IMR-90 (cell line): ENCODE data around the gene PRR23E. TPM values are rescaled to one million over a fixed set of nuclear protein-coding genes. Genes with fewer than 3 reads are reported as not detected.

Source experiments
- ATAC-seq: fragments of 200-7000 bp; cut with Tn5 transposase; 2 replicates; pipeline ENCODE4 v1.9.1; 2020; ENCODE audit warnings: low read depth, mild to moderate bottlenecking, moderate library complexity
- BruUV-seq: library from RNA; stranded (reverse); fragments of 400-500 nt; replicated peaks from 2 replicates; lab custom pipeline; 2021; lab: Mats Ljungman, UMichigan
- CTCF ChIA-PET: fragments of 300-600 bp; formaldehyde crosslinking; extraction: SDS; loops from one replicate; lab custom pipeline; 2021; ENCODE audit warnings: antibody characterized with exemption; lab: Yijun Ruan, JAX
- POLR2A ChIA-PET: fragments of 300-600 bp; sonication (Branson Sonifier 250); formaldehyde crosslinking; loops from one replicate; lab custom pipeline; 2022; ENCODE audit warnings: antibody characterized with exemption; ENCODE audit not compliant: unreplicated experiment; lab: Charles Lee
- DNase-seq: peaks from one replicate; pipeline ENCODE4 v3.0.0; 2013
- H2AFZ ChIP-seq: replicated peaks from 2 replicates; pipeline ENCODE3; 2013; ENCODE audit warnings: low read length, mild to moderate bottlenecking; ENCODE audit not compliant: poor library complexity
- H2AK5ac ChIP-seq: 2 replicates; pipeline ENCODE4 v1.6.1; 2013; ENCODE audit warnings: low read depth, low read length, inconsistent platforms
- H2AK9ac ChIP-seq: replicated peaks from 2 replicates; pipeline ENCODE3; 2013; ENCODE audit warnings: mild to moderate bottlenecking, low read depth, low read length, moderate library complexity; ENCODE audit not compliant: poor library complexity
- H2BK120ac ChIP-seq: 2 replicates; pipeline ENCODE4 v1.6.1; 2013; ENCODE audit warnings: low read depth, low read length, inconsistent platforms
- H2BK15ac ChIP-seq: 3 replicates; pipeline ENCODE4 v1.6.1; 2013; ENCODE audit warnings: low read depth, low read length, inconsistent platforms
- H2BK20ac ChIP-seq: 2 replicates; pipeline ENCODE4 v1.6.1; 2013; ENCODE audit warnings: low read depth, mild to moderate bottlenecking, inconsistent platforms, low read length, moderate library complexity
- H2BK5ac ChIP-seq: 2 replicates; pipeline ENCODE4 v1.6.1; 2013; ENCODE audit warnings: mild to moderate bottlenecking, low read depth, low read length, inconsistent platforms; ENCODE audit not compliant: poor library complexity, severe bottlenecking
- H3K14ac ChIP-seq: replicated peaks from 2 replicates; pipeline ENCODE4 v1.6.1; 2013; ENCODE audit warnings: low read depth, low read length, inconsistent platforms
- H3K18ac ChIP-seq: 2 replicates; pipeline ENCODE4 v1.6.1; 2013; ENCODE audit warnings: low read depth, low read length, control low read depth
- H3K23ac ChIP-seq: 2 replicates; pipeline ENCODE4 v1.6.1; 2013; ENCODE audit warnings: low read depth, low read length, inconsistent platforms
- H3K27ac ChIP-seq: 2 replicates; pipeline ENCODE4 v1.5.1; 2013; ENCODE audit warnings: mild to moderate bottlenecking, control low read depth, low read length; ENCODE audit not compliant: insufficient read depth
- H3K27me3 ChIP-seq: 2 replicates; pipeline ENCODE4 v1.6.1; 2013; ENCODE audit warnings: low read length; ENCODE audit not compliant: control insufficient read depth, insufficient read depth
- H3K36me3 ChIP-seq: 2 replicates; pipeline ENCODE4 v1.6.1; 2013; ENCODE audit warnings: low read length, mixed read lengths; ENCODE audit not compliant: control insufficient read depth, insufficient read depth
- H3K4ac ChIP-seq: 2 replicates; pipeline ENCODE4 v1.6.1; 2013; ENCODE audit warnings: low read depth, low read length, inconsistent platforms
- H3K4me1 ChIP-seq: 2 replicates; pipeline ENCODE4 v1.6.1; 2013; ENCODE audit warnings: low read length, mixed read lengths; ENCODE audit not compliant: control insufficient read depth, insufficient read depth
- H3K4me2 ChIP-seq: 2 replicates; pipeline ENCODE4 v1.6.1; 2013; ENCODE audit warnings: low read depth, mild to moderate bottlenecking, control low read depth, low read length, moderate library complexity
- H3K4me3 ChIP-seq: 2 replicates; pipeline ENCODE4 v1.5.1; 2013; ENCODE audit warnings: low read depth, mild to moderate bottlenecking, control low read depth, low read length, moderate library complexity; ENCODE audit not compliant: insufficient read depth
- H3K56ac ChIP-seq: 2 replicates; pipeline ENCODE4 v1.6.1; 2013; ENCODE audit warnings: low read length, inconsistent platforms; ENCODE audit not compliant: insufficient read depth; ENCODE audit errors: extremely low read depth
- H3K79me1 ChIP-seq, 2 experiments: 2 replicates each; pipeline ENCODE4 v1.6.1; 2013; ENCODE audit warnings: low read length in 2 of 2, inconsistent platforms in 1 of 2, low read depth in 1 of 2
- H3K9ac ChIP-seq: 2 replicates; pipeline ENCODE4 v1.6.1; 2013; ENCODE audit warnings: low read depth, low read length, control low read depth
- H3K9me1 ChIP-seq: 2 replicates; pipeline ENCODE4 v1.6.1; 2013; ENCODE audit warnings: low read length, inconsistent platforms; ENCODE audit not compliant: insufficient read depth
- H3K9me3 ChIP-seq: 2 replicates; pipeline ENCODE4 v1.6.1; 2013; ENCODE audit warnings: low read length; ENCODE audit not compliant: control insufficient read depth, insufficient read depth
- H4K20me1 ChIP-seq: 2 replicates; pipeline ENCODE4 v1.6.1; 2013; ENCODE audit warnings: low read length, inconsistent platforms; ENCODE audit not compliant: insufficient read depth
- H4K5ac ChIP-seq: 2 replicates; pipeline ENCODE4 v1.6.1; 2013; ENCODE audit warnings: mild to moderate bottlenecking, low read depth, low read length, control low read depth
- H4K8ac ChIP-seq, 2 experiments: 2 replicates each; pipeline ENCODE4 v1.6.1; 2013; ENCODE audit warnings: low read depth in 2 of 2, low read length in 2 of 2, control low read depth in 1 of 2, inconsistent platforms in 1 of 2
- H4K91ac ChIP-seq: 2 replicates; pipeline ENCODE4 v1.6.1; 2013; ENCODE audit warnings: low read depth, low read length, inconsistent platforms; ENCODE audit not compliant: insufficient read depth
- BHLHE40 ChIP-seq: fragments of 150-350 bp; IDR thresholded peaks from 2 replicates; pipeline ENCODE4 v1.6.1; 2016; ENCODE audit warnings: mild to moderate bottlenecking, low read depth, low read length
- CEBPB ChIP-seq: IDR thresholded peaks from 2 replicates; pipeline ENCODE4 v1.6.1; 2012; ENCODE audit warnings: low read depth, low read length, improper control_type of control experiment
- CHD1 ChIP-seq: IDR thresholded peaks from 2 replicates; pipeline ENCODE4 v1.6.1; 2012; ENCODE audit warnings: low read depth, low read length, improper control_type of control experiment
- FOS ChIP-seq: fragments of 150-350 bp; IDR thresholded peaks from 2 replicates; pipeline ENCODE4 v1.6.1; 2016; ENCODE audit warnings: low read depth, low read length
- MAFK ChIP-seq: IDR thresholded peaks from 2 replicates; pipeline ENCODE4 v1.6.1; 2012; ENCODE audit warnings: low read depth, low read length, improper control_type of control experiment
- MAZ ChIP-seq: IDR thresholded peaks from 2 replicates; pipeline ENCODE4 v1.6.1; 2012; ENCODE audit warnings: low read depth, mild to moderate bottlenecking, low read length, improper control_type of control experiment, moderate library complexity, borderline replicate concordance
- MXI1 ChIP-seq: IDR thresholded peaks from 2 replicates; pipeline ENCODE4 v1.6.1; 2012; ENCODE audit warnings: low read depth, mild to moderate bottlenecking, low read length, moderate library complexity, borderline replicate concordance
- NFE2L2 ChIP-seq: fragments of 150-350 bp; IDR thresholded peaks from 2 replicates; pipeline ENCODE4 v1.6.1; 2016; ENCODE audit warnings: low read depth, mild to moderate bottlenecking, low read length
- POLR2A ChIP-seq: IDR thresholded peaks from 2 replicates; pipeline ENCODE4 v1.6.1; 2012; ENCODE audit warnings: mild to moderate bottlenecking, low read depth, low read length
- RAD21 ChIP-seq: IDR thresholded peaks from 2 replicates; pipeline ENCODE4 v1.6.1; 2012; ENCODE audit warnings: low read length, improper control_type of control experiment
- RCOR1 ChIP-seq: IDR thresholded peaks from 2 replicates; pipeline ENCODE4 v1.6.1; 2012; ENCODE audit warnings: mild to moderate bottlenecking, low read length, improper control_type of control experiment; ENCODE audit not compliant: insufficient replicate concordance
- RFX5 ChIP-seq: IDR thresholded peaks from 2 replicates; pipeline ENCODE4 v1.8.0; 2012; ENCODE audit warnings: low read depth, mild to moderate bottlenecking, low read length, moderate library complexity
- SMC3 ChIP-seq: fragments of 150-350 bp; IDR thresholded peaks from 2 replicates; pipeline ENCODE4 v1.6.1; 2016; ENCODE audit warnings: low read depth, mild to moderate bottlenecking, antibody characterized with exemption, low read length, moderate library complexity
- WGBS, 2 experiments: methylation state at CpG; one replicate each; pipeline versions ENCODE4 v1.1.5 to v1.1.7; 2013; ENCODE audit warnings: missing lambda C conversion rate in 2 of 2; ENCODE audit not compliant: insufficient read length in 1 of 2; ENCODE audit errors: extremely low coverage in 2 of 2; 5-methylcytosine and 5-hydroxymethylcytosine counted together
- dilution Hi-C: fragments of 300-500 bp; cut with HindIII; formaldehyde crosslinking; loops from one replicate; pipeline ENCODE4 v1.14.3; 2018; ENCODE audit warnings: low sequenced_read_pairs; ENCODE audit not compliant: unreplicated experiment
- in situ Hi-C: fragments of 300-500 bp; cut with MboI; formaldehyde crosslinking; loops from 3 replicates; pipeline ENCODE4 v1.14.3; 2019; ENCODE audit warnings: low sequenced_read_pairs, inconsistent platforms, mixed read lengths
- intact Hi-C: fragments of 100-400 bp; cut with micrococcal nuclease; formaldehyde crosslinking; loops from 2 replicates; pipeline ENCODE4 v1.10.0; 2022
- polyA plus RNA-seq, 3 experiments: library from polyadenylated mRNA; depleted of rRNA; stranded (reverse); fragments of >200 nt; gene quantifications; 2 replicates each; pipeline ENCODE4 v1.2.3, GENCODE V29; 2012; ENCODE audit warnings: low replicate concordance in 1 of 3
- total RNA-seq: library from RNA; depleted of rRNA; stranded (reverse); fragments of >200 nt; gene quantifications from 2 replicates; pipeline ENCODE4 v1.2.3, GENCODE V29; 2012
- TF ChIP-seq, protein P1 (sequence below): fragments of 150-350 bp; IDR thresholded peaks from 2 replicates; pipeline ENCODE4 v1.6.1; 2017; ENCODE audit warnings: mild to moderate bottlenecking, antibody characterized with exemption, low read length, low read depth
- TF ChIP-seq, protein P2 (sequence below): conservative IDR thresholded peaks from 2 replicates; pipeline ENCODE4 v1.5.1; 2012; ENCODE audit warnings: mild to moderate bottlenecking, low read depth, low read length, improper control_type of control experiment
- TF ChIP-seq, protein P3 (sequence below): fragments of 150-350 bp; IDR thresholded peaks from 2 replicates; pipeline ENCODE4 v1.6.1; 2016; ENCODE audit warnings: low read depth, mild to moderate bottlenecking, low read length, moderate library complexity, borderline replicate concordance

Gene PRR23E
- total and polyA plus RNA-seq, 2 of the 4 experiments (the other 2 are of a cell fraction): not detected

DNA sequence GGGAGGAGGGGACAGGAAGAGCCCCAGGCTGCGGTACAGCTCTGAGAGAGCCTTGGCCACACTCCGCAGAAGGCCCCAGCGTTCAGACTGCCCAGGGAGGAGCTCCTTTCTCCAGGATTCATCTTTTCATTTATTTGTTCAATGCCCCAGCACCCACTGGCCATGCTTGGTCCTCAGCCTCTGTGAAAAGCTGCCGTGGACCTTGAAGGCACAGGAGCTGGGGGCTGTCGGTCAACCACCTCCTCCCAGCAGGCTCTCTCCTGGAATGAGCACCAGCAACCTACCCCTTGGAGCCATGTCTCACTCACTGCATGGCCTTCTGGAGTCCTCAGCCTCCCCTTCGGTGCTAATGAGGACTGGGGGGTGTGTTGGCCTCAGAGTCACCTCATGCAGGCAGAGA is 21.6 kb upstream of the PRR23E start:
- H3K9me3 ChIP-seq: no peaks in the 10 kb centered on the region
- H3K14ac ChIP-seq: no peak overlapping the region
- H2AFZ ChIP-seq: no peak overlapping the region
- no peak overlapping the region for H2BK15ac ChIP-seq
- dilution Hi-C loops (no loop called here), intact Hi-C loops (no loop called here), in situ Hi-C loops (no loop called here)
- H3K4me1 ChIP-seq: peaks cover 3% of the 10 kb centered on the region; the same call in 1 of the 2 replicates
- H2BK20ac ChIP-seq: no peak overlapping the region
- H2AK5ac ChIP-seq: no peak overlapping the region
- H4K20me1 ChIP-seq: 0 out of 2 replicates have a peak, but pooled peaks cover 6% of the 10 kb centered on the region
- no peak for TF ChIP-seq MAZ
- TF ChIP-seq NFE2L2: no peak
- no peak for TF ChIP-seq SMC3
- TF ChIP-seq, protein P1, sequence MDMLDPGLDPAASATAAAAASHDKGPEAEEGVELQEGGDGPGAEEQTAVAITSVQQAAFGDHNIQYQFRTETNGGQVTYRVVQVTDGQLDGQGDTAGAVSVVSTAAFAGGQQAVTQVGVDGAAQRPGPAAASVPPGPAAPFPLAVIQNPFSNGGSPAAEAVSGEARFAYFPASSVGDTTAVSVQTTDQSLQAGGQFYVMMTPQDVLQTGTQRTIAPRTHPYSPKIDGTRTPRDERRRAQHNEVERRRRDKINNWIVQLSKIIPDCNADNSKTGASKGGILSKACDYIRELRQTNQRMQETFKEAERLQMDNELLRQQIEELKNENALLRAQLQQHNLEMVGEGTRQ: no peak
- TF ChIP-seq MXI1: no peak
- TF ChIP-seq, protein P2, sequence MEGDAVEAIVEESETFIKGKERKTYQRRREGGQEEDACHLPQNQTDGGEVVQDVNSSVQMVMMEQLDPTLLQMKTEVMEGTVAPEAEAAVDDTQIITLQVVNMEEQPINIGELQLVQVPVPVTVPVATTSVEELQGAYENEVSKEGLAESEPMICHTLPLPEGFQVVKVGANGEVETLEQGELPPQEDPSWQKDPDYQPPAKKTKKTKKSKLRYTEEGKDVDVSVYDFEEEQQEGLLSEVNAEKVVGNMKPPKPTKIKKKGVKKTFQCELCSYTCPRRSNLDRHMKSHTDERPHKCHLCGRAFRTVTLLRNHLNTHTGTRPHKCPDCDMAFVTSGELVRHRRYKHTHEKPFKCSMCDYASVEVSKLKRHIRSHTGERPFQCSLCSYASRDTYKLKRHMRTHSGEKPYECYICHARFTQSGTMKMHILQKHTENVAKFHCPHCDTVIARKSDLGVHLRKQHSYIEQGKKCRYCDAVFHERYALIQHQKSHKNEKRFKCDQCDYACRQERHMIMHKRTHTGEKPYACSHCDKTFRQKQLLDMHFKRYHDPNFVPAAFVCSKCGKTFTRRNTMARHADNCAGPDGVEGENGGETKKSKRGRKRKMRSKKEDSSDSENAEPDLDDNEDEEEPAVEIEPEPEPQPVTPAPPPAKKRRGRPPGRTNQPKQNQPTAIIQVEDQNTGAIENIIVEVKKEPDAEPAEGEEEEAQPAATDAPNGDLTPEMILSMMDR: no peak
- no peak for TF ChIP-seq RCOR1
- no peak for TF ChIP-seq CHD1
- TF ChIP-seq RAD21: no peak
- no peak for TF ChIP-seq CEBPB
- TF ChIP-seq, protein P3, sequence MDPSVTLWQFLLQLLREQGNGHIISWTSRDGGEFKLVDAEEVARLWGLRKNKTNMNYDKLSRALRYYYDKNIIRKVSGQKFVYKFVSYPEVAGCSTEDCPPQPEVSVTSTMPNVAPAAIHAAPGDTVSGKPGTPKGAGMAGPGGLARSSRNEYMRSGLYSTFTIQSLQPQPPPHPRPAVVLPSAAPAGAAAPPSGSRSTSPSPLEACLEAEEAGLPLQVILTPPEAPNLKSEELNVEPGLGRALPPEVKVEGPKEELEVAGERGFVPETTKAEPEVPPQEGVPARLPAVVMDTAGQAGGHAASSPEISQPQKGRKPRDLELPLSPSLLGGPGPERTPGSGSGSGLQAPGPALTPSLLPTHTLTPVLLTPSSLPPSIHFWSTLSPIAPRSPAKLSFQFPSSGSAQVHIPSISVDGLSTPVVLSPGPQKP: no peak
- TF ChIP-seq RFX5: no peak
- no peak for TF ChIP-seq FOS
- TF ChIP-seq MAFK: no peak
- TF ChIP-seq POLR2A: no peak
- TF ChIP-seq BHLHE40: no peak
- no peak overlapping the region for H3K18ac ChIP-seq
- H4K5ac ChIP-seq: no peak overlapping the region
- H3K4me3 ChIP-seq: no peak overlapping the region
- no CpG with 5 or more reads among the region's 6 CpGs for WGBS, 2 experiments
- H3K23ac ChIP-seq: no peak overlapping the region
- ChIA-PET CTCF (no interaction called here), POLR2A (no interaction called here)
- BruUV-seq: no TSS peak
- no peaks in the 10 kb centered on the region for H3K79me1 ChIP-seq
- H3K4ac ChIP-seq: no peak overlapping the region
- no peak overlapping the region for H3K56ac ChIP-seq
- no peak overlapping the region for H2AK9ac ChIP-seq
- no peak overlapping the region for H3K4me2 ChIP-seq
- no peak overlapping the region for H4K8ac ChIP-seq
- H2BK5ac ChIP-seq: no peak overlapping the region
- no peak overlapping the region for H2BK120ac ChIP-seq
- no peaks in the 10 kb centered on the region for H3K36me3 ChIP-seq
- no peak for ATAC-seq
- H3K27me3 ChIP-seq: peaks cover 13% of the 10 kb centered on the region
- no peak overlapping the region for H3K9ac ChIP-seq
- H4K91ac ChIP-seq: no peak overlapping the region
- H3K9me1 ChIP-seq: no peaks in the 10 kb centered on the region; the same call in 1 of the 2 replicates
- H3K27ac ChIP-seq: no peak overlapping the region
- DNase-seq: no peak
